Measurements from ENCODE around the gene NDST4.

The NDST4 gene

DNA sequence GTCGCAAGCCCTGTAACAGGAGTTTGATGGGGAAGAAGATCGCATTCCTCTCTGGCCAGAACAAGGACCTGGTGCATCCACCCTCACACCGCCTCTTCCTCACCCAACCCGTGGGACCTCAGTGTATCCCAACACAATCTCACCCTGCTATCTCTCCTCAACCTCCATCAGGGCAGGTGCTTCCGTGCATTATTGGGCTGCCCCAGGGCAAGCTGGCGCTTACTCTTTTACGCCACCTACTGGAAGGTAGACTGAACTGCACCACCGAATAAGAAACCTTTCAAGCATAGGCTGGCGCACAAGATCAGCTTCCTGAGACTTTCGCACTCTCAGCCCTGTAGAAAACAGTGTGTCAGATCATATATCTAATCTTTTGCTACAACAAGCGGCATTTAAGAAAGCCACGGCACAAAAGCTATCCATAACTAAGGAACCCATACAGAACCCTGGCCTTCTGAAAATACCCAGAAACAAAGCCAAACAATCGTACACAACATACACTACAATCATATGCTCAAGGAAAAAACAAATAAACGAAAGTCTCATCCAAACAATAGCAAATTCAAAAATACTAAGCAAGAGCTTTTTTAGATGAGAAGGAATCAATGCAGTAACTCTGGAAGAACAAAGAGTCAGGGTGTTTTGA, 305.5 kb downstream of the NDST4 start:
- in situ Hi-C loops (cut with HindIII; ENCODE audit: low sequenced_read_pairs), result no loop called here

DNA sequence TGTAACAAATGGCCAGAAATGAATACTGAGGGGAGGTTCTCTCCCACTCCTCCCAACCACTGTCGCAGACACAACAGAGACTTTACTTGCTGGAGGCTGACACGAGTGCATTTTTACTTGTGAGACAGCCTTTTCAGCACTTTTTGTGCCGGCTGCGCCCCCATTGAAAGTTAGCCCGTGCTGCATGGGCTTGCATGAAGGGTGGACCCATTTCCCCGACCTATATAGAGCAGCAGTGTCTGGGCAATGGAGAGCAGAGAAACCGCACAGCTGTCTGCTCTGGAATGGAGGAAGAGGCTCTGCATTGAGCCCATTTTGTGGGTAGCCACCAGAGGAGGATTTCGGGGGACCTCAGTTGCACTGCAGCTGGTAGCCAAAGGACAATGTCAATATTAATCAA, 306.1 kb downstream of the NDST4 start:
- in situ Hi-C loops (cut with HindIII; ENCODE audit: low sequenced_read_pairs), result no loop called here

DNA sequence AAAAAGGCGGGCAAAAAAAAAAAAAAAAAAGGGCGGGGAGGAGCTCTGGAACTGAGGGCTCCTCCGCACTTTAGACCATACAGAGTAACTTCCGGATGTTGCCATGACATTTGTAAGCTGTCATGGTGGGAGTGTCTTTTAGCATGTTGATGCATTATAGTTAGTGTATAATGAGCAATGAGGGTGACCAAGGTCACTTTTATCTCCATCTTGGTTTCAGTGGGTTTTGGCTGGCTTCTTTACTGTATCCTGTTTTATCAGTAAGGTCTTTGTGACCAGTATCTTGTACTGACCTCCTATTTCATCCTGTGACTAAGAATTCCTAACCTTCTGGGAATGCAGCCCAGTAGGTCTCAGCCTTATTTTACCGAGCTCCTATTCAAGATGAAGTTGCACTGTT, 321.4 kb downstream of the NDST4 start:
- in situ Hi-C loops (cut with HindIII; ENCODE audit: low sequenced_read_pairs), result no loop called here

DNA sequence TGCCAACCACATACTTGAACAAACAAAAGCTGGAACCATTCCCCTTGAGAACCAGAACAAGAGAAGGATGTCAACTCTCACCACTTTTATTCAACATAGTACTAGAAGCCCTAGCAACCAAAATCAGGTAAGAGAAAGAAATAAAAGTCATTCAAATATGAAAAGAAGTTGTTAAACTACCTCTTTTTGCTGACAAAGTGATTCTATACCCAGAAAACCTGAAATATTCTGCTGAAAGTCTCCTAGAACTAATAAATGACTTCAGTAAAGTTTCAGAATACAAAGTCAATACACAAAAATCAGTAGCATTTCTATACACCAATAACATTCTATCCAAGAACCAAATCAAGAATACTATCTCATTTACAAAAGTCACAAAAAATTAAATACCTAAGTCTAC, 327.9 kb downstream of the NDST4 start:
- in situ Hi-C loops (cut with HindIII; ENCODE audit: low sequenced_read_pairs), result no loop called here

DNA sequence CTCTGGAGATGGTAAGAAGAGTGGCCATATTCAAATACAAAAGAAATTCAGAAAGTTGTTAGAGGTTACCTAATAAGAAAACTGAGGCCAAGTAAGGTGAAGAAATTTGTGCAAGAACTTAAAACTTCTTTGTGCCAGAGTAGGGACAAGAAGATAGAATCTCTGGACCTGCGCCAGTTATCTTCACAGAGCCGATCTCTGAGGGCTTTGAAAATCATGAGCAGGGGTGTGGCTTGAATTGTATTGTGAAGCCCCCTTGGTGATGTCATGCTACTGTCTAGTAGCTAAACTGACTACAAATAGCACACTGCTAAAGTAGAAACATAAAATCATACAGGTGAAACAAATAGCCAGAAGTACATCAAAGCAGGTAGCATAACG, 330.2 kb downstream of the NDST4 start:
- in situ Hi-C loops (cut with HindIII; ENCODE audit: low sequenced_read_pairs), result no loop called here

DNA sequence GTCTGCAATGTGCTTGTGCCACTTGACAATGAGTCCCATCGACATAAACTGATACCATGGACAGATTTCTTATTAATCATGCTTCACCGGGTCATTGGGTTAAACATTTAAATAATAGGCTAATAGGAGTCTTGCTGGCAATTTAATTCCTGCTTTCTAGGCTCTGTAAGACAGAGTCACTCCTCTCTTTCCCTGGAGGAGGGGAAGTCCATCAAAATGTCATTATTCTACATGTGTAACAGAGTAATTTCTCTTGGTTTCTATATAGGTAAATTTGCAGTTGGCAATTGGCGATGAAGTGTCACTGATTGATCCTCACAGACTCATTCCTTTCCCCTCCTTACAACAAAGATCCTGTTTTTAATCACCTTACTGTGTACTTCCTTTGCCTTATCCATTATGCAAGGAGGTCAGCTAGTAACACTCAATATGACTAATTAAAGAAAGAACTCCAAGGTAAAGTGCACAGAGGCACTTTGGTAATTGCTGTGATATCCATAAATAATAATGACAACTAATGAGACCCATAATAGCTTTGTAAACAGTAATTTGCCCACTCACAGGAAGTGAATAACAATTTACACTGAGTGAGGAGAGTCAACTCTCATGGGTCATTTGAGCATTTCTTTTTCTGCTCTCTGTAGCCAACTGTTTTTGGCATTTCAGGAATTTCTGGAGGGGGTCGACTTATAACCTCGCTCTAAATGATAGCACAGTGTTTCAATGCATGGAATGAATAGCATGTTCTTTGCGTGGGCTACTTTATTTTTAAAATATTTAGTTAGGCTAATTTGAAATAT, 330.8 kb downstream of the NDST4 start:
- in situ Hi-C loops (cut with HindIII; ENCODE audit: low sequenced_read_pairs), result no loop called here

DNA sequence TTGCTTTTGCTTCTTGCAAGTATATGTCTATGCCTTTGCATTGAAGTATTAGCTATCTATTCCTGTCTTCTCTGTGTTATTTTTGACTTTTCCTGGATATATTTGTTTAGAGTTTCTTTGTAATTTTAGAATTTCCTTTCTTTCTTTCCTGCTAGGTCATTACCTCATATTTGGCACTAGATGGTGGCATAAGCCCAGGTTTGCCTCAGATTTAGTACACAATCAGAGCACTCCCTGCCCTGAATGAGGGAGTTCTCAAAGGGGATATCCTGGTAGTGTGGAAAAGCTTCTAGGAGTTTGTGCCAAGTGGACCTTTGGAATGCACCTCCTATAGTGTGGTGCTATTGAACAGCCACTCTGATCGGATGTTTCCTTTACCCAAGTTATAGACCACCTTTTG, 333.2 kb downstream of the NDST4 start:
- in situ Hi-C loops (cut with HindIII; ENCODE audit: low sequenced_read_pairs), result no loop called here

Measured in DLD1 (cell line).